Aorta (tissue), 5 donors: Measurements from ENCODE around the gene CXorf58. TPM values are rescaled to one million over a fixed set of nuclear protein-coding genes. Genes with fewer than 3 reads are reported as not detected.
"Not testable (repeated sequence)": the region's sequence is repeated elsewhere in the genome, so short reads cannot be mapped to it uniquely, and the experiment has no call there.

ENCODE experiments used
- ATAC-seq: fragments of 200-7000 bp; cut with Tn5 transposase; one replicate; pipeline ENCODE4 v1.9.1; 2022; ENCODE audit warnings: moderate library complexity; ENCODE audit not compliant: low FRiP score
- DNase-seq, 2 donors: peaks; one replicate each; pipeline ENCODE4 v3.0.0-alpha.2; 2020
- H3K27ac ChIP-seq, 2 donors: one replicate each; pipeline ENCODE4 v1.5.1; 2013; ENCODE audit warnings: low read length in 2 of 2, mild to moderate bottlenecking in 2 of 2, moderate library complexity in 2 of 2, control low read depth in 1 of 2, inconsistent platforms in 1 of 2, low read depth in 1 of 2
- H3K27me3 ChIP-seq, 2 donors: one replicate each; pipeline ENCODE4 v1.6.1; 2013; ENCODE audit warnings: control low read depth in 1 of 2, low read length in 1 of 2, mild to moderate bottlenecking in 1 of 2, moderate library complexity in 1 of 2; ENCODE audit not compliant: insufficient read depth in 2 of 2, control insufficient read depth in 1 of 2
- H3K36me3 ChIP-seq, 2 donors: one replicate each; pipeline ENCODE4 v1.6.1; 2013; ENCODE audit warnings: control low read depth in 1 of 2, low read length in 1 of 2, mild to moderate bottlenecking in 1 of 2; ENCODE audit not compliant: insufficient read depth in 2 of 2, control insufficient read depth in 1 of 2
- H3K4me1 ChIP-seq, 2 donors: one replicate each; pipeline ENCODE4 v1.6.1; 2013; ENCODE audit warnings: low read length in 2 of 2, control low read depth in 1 of 2, mild to moderate bottlenecking in 1 of 2, moderate library complexity in 1 of 2; ENCODE audit not compliant: insufficient read depth in 2 of 2, control insufficient read depth in 1 of 2
- H3K4me3 ChIP-seq, 2 donors: one replicate each; pipeline ENCODE4 v1.5.1; 2013; ENCODE audit warnings: low read length in 2 of 2, control low read depth in 1 of 2, mild to moderate bottlenecking in 1 of 2
- H3K9me3 ChIP-seq: one replicate; pipeline ENCODE4 v1.6.1; 2013; ENCODE audit warnings: mild to moderate bottlenecking, low read length; ENCODE audit not compliant: control insufficient read depth
- WGBS, 2 donors: extraction: QIAGEN DNeasy Blood & Tissue Kit; methylation state at CpG; one replicate each; pipeline ENCODE4 v1.1.7; 2013; 5-methylcytosine and 5-hydroxymethylcytosine counted together
- intact Hi-C, 2 donors: fragments of 100-400 bp; cut with DNase I; formaldehyde crosslinking; loops; one replicate each; pipeline versions ENCODE4 v1.14.2 to v1.15.0; 2022
- polyA plus RNA-seq, 2 donors: library from polyadenylated mRNA; stranded (reverse); fragments of 200-250 nt; gene quantifications; one replicate each; pipeline ENCODE4 v1.2.3, GENCODE V29; 2013
- total RNA-seq, 2 donors: library from RNA; stranded (reverse); fragmentation: NEBNext Ultra II Directional; extraction: Animal tissue kit (Norgen Biotek cat#: 25700); gene quantifications; one replicate each; pipeline ENCODE4 v1.2.1, GENCODE V29; 2021
- donor health status: healthy with polysubstance abuse.
- donor health status: Bipolar disorder and iron deficiency.
- donor health status: DM: no; HTN: no; CAD: no.
- donor health status: DM: no; HTN: no; CAD: no.
- donor health status: DM: yes; HTN: yes; CAD: no.

Gene CXorf58
- total and polyA plus RNA-seq, 4 donors = not detected

GRCh38 chrX:23894993-23895392, 12.8 kb upstream of the CXorf58 start:
- H3K27me3 ChIP-seq, H3K36me3 ChIP-seq, H3K4me1 ChIP-seq, H3K27ac ChIP-seq, ATAC-seq, H3K4me3 ChIP-seq, H3K9me3 ChIP-seq, DNase-seq: not testable (repeated sequence)
- intact Hi-C loops = loop anchor here in 1 of 2 donors (5.0 kb wide), 1 partner anchor 93 kb away; no protein-coding TSS in a partner anchor
- 96 to 100% methylated on average over 6 of the region's 6 CpGs for WGBS, 2 donors

- not testable (repeated sequence) for H3K9me3 ChIP-seq, H3K4me1 ChIP-seq, H3K27me3 ChIP-seq, H3K27ac ChIP-seq, H3K36me3 ChIP-seq, DNase-seq, H3K4me3 ChIP-seq, ATAC-seq
- intact Hi-C loops = loop anchor here in 1 of 2 donors (5.0 kb wide), 1 partner anchor 94 kb away; no protein-coding TSS in a partner anchor
- 59 to 81% methylated on average over 4 of the region's 4 CpGs for WGBS, 2 donors
Observed at GRCh38 chrX:23896539-23896938, 11.3 kb upstream of the CXorf58 start.

GRCh38 chrX:23896981-23897380, 10.8 kb upstream of the CXorf58 start:
- Histone ChIP-seq H3K27me3 (no peaks in the 10 kb centered on the region), H3K27ac (no peak overlapping the region), H3K4me1 (no peaks in the 10 kb centered on the region), H3K9me3 (no peaks in the 10 kb centered on the region), H3K36me3 (no peaks in the 10 kb centered on the region), H3K4me3 (no peak overlapping the region)
- no peak for ATAC-seq
- intact Hi-C loops = loop anchor here in 1 of 2 donors (5.0 kb wide), 1 partner anchor 95 kb away; no protein-coding TSS in a partner anchor
- DNase-seq = no peak
- 10 to 34% methylated on average over 2 of the region's 2 CpGs for WGBS, 2 donors

- no peaks in the 10 kb centered on the region for H3K9me3 ChIP-seq
- no peaks in the 10 kb centered on the region for H3K36me3 ChIP-seq
- intact Hi-C loops = loop anchor here in 1 of 2 donors (5.0 kb wide), 1 partner anchor 96 kb away; no protein-coding TSS in a partner anchor
- no peaks in the 10 kb centered on the region for H3K4me1 ChIP-seq
- H3K4me3 ChIP-seq = no peak overlapping the region
- no peak for ATAC-seq
- WGBS, 2 donors = 12 to 24% methylated on average over 3 of the region's 3 CpGs
- DNase-seq = no peak
- no peaks in the 10 kb centered on the region for H3K27me3 ChIP-seq
- H3K27ac ChIP-seq = no peak overlapping the region
Observed at GRCh38 chrX:23898412-23898959, 9.3 kb upstream of the CXorf58 start.

- Histone ChIP-seq H3K9me3 (no peaks in the 10 kb centered on the region), H3K4me3 (no peak overlapping the region), H3K27ac (no peak overlapping the region), H3K4me1 (no peaks in the 10 kb centered on the region), H3K36me3 (no peaks in the 10 kb centered on the region), H3K27me3 (no peaks in the 10 kb centered on the region)
- 61 to 69% methylated on average over 12 of the region's 12 CpGs for WGBS, 2 donors
- no peak for DNase-seq
- intact Hi-C loops = loop anchor here (2.0 to 10.0 kb wide), 5 partner anchors 118 to 203 kb away; partner anchors contain the start of genes ACOT9 (in 1 of the 2), KLHL15 (in 1 of the 2) and SAT1 (in 1 of the 2)
- no peak for ATAC-seq
Observed at GRCh38 chrX:23900220-23900797, 7.5 kb upstream of the CXorf58 start.

GRCh38 chrX:23901060-23901459, 6.7 kb upstream of the CXorf58 start:
- H3K9me3 ChIP-seq = no peaks in the 10 kb centered on the region
- DNase-seq = no peak
- ATAC-seq = peak; percentile 51
- H3K4me1 ChIP-seq = no peaks in the 10 kb centered on the region
- 78 to 87% methylated on average over 3 of the region's 3 CpGs for WGBS, 2 donors
- no peaks in the 10 kb centered on the region for H3K36me3 ChIP-seq
- H3K27ac ChIP-seq = no peak overlapping the region
- H3K4me3 ChIP-seq = no peak overlapping the region
- no peaks in the 10 kb centered on the region for H3K27me3 ChIP-seq
- intact Hi-C loops = loop anchor here (2.0 to 10.0 kb wide), 5 partner anchors 118 to 204 kb away; partner anchors contain the start of genes ACOT9 (in 1 of the 2), KLHL15 (in 1 of the 2) and SAT1 (in 1 of the 2)

- 2 to 43% methylated on average over 1 of the region's 1 CpG for WGBS, 2 donors
- no peaks in the 10 kb centered on the region for H3K36me3 ChIP-seq
- intact Hi-C loops = loop anchor here (2.0 to 10.0 kb wide), 6 partner anchors 119 to 209 kb away; partner anchors contain the start of genes SAT1 (in 2 of the 2), ACOT9 (in 1 of the 2) and KLHL15 (in 1 of the 2)
- H3K4me1 ChIP-seq = no peaks in the 10 kb centered on the region
- ATAC-seq (peak; percentile 93), DNase-seq (no peak)
- no peaks in the 10 kb centered on the region for H3K27me3 ChIP-seq
- peak overlapping the region in 1 of 2 donors; percentile 63 for H3K27ac ChIP-seq
- H3K9me3 ChIP-seq = no peaks in the 10 kb centered on the region
- peak overlapping the region in 1 of 2 donors; percentile 41 for H3K4me3 ChIP-seq
Observed at GRCh38 chrX:23901805-23902204, 6.0 kb upstream of the CXorf58 start.

GRCh38 chrX:23902419-23902818, 5.4 kb upstream of the CXorf58 start:
- H3K36me3 ChIP-seq = no peaks in the 10 kb centered on the region
- WGBS, 2 donors = 0 to 7% methylated on average over 2 of the region's 2 CpGs
- H3K27ac ChIP-seq = peak overlapping the region in 1 of 2 donors; percentile 63
- no peaks in the 10 kb centered on the region for H3K9me3 ChIP-seq
- ATAC-seq (peak; percentile 77), DNase-seq (no peak)
- H3K27me3 ChIP-seq = no peaks in the 10 kb centered on the region
- peak overlapping the region; percentile 11 to 41 for H3K4me3 ChIP-seq
- no peaks in the 10 kb centered on the region for H3K4me1 ChIP-seq
- intact Hi-C loops = loop anchor here (2.0 to 10.0 kb wide), 6 partner anchors 120 to 210 kb away; partner anchors contain the start of genes ACOT9 (in 1 of the 2), KLHL15 (in 1 of the 2) and SAT1 (in 1 of the 2)
